Ishikawa (cell line): ENCODE measurements around the gene CACNA2D4.

Experiments
- CEBPB ChIP-seq: IDR thresholded peaks from 2 replicates; pipeline ENCODE4 v1.6.1; 2012
- CREB1 ChIP-seq: IDR thresholded peaks from 2 replicates; pipeline ENCODE4 v1.6.1; 2012; ENCODE audit warnings: low read depth
- EGR1 ChIP-seq: IDR thresholded peaks from 2 replicates; pipeline ENCODE4 v1.6.1; 2012
- EP300 ChIP-seq: IDR thresholded peaks from 2 replicates; pipeline ENCODE4 v1.6.1; 2012; ENCODE audit warnings: borderline replicate concordance
- FOXM1 ChIP-seq: IDR thresholded peaks from 2 replicates; pipeline ENCODE4 v1.6.1; 2012; ENCODE audit warnings: low read depth, borderline replicate concordance
- NFIC ChIP-seq: IDR thresholded peaks from 2 replicates; pipeline ENCODE4 v1.6.1; 2012
- RAD21 ChIP-seq: IDR thresholded peaks from 2 replicates; pipeline ENCODE4 v1.6.1; 2012; ENCODE audit warnings: low read depth
- TAF1 ChIP-seq: IDR thresholded peaks from 2 replicates; pipeline ENCODE4 v1.6.1; 2012; ENCODE audit warnings: low read depth, mild to moderate bottlenecking
- TCF12 ChIP-seq: IDR thresholded peaks from 2 replicates; pipeline ENCODE4 v1.6.1; 2012; ENCODE audit warnings: low read depth
- TEAD4 ChIP-seq: IDR thresholded peaks from 2 replicates; pipeline ENCODE4 v1.6.1; 2012
- YY1 ChIP-seq: IDR thresholded peaks from 2 replicates; pipeline ENCODE4 v1.6.1; 2012; ENCODE audit warnings: low read depth
- ZBTB7A ChIP-seq: IDR thresholded peaks from 2 replicates; pipeline ENCODE4 v1.6.1; 2012; ENCODE audit warnings: low read depth
- TF ChIP-seq, protein P1 (sequence below): IDR thresholded peaks from 2 replicates; pipeline ENCODE4 v1.6.1; 2012; ENCODE audit warnings: low read depth, mild to moderate bottlenecking
- TF ChIP-seq, protein P2 (sequence below): IDR thresholded peaks from 2 replicates; pipeline ENCODE4 v1.6.1; 2012
- TF ChIP-seq, protein P3 (sequence below): IDR thresholded peaks from 2 replicates; pipeline ENCODE4 v1.6.1; 2012

Gene CACNA2D4

DNA sequence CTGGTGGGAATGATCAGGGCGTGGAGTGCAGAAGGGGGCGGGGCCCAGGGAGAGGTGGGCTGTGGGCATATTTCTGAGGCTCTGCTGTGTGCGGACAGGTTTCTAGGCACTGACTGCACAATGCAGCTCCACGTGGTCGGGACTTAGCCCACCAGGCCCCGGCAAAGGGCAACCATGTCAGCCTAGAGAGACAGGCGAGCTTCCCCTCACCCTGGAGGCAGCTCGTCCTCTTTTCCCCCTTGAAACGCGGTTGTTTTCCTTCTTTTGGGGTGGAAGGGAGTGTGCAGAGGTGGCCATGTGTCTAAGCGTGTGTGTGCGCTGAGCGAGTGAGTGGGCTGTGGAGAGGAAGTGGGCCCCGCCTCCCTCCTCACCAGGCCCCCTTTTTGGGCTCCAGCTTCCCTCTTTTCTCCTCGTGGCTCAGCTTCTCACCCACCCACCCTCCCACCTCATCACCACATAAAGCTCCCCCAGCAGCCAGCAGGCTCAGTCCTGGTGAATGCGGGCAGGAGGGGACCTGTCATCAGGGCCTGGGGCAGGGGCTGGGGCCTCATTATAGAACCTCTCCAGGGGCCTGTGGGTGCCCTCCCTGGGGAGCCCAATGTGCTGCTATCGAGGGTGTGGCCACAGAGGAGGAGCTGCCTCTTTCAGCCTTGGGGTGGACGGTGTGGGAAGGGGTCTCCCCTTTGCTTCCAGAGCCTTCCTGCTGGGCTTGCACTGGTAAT is 76.1 kb downstream of the CACNA2D4 start:
- TF ChIP-seq FOXM1 = no peak
- no peak for TF ChIP-seq YY1
- TF ChIP-seq, protein P1, sequence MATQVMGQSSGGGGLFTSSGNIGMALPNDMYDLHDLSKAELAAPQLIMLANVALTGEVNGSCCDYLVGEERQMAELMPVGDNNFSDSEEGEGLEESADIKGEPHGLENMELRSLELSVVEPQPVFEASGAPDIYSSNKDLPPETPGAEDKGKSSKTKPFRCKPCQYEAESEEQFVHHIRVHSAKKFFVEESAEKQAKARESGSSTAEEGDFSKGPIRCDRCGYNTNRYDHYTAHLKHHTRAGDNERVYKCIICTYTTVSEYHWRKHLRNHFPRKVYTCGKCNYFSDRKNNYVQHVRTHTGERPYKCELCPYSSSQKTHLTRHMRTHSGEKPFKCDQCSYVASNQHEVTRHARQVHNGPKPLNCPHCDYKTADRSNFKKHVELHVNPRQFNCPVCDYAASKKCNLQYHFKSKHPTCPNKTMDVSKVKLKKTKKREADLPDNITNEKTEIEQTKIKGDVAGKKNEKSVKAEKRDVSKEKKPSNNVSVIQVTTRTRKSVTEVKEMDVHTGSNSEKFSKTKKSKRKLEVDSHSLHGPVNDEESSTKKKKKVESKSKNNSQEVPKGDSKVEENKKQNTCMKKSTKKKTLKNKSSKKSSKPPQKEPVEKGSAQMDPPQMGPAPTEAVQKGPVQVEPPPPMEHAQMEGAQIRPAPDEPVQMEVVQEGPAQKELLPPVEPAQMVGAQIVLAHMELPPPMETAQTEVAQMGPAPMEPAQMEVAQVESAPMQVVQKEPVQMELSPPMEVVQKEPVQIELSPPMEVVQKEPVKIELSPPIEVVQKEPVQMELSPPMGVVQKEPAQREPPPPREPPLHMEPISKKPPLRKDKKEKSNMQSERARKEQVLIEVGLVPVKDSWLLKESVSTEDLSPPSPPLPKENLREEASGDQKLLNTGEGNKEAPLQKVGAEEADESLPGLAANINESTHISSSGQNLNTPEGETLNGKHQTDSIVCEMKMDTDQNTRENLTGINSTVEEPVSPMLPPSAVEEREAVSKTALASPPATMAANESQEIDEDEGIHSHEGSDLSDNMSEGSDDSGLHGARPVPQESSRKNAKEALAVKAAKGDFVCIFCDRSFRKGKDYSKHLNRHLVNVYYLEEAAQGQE = no peak
- no peak for TF ChIP-seq EGR1
- TF ChIP-seq RAD21 = no peak
- TF ChIP-seq, protein P2, sequence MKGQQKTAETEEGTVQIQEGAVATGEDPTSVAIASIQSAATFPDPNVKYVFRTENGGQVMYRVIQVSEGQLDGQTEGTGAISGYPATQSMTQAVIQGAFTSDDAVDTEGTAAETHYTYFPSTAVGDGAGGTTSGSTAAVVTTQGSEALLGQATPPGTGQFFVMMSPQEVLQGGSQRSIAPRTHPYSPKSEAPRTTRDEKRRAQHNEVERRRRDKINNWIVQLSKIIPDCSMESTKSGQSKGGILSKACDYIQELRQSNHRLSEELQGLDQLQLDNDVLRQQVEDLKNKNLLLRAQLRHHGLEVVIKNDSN = no peak
- no peak for TF ChIP-seq TCF12

DNA sequence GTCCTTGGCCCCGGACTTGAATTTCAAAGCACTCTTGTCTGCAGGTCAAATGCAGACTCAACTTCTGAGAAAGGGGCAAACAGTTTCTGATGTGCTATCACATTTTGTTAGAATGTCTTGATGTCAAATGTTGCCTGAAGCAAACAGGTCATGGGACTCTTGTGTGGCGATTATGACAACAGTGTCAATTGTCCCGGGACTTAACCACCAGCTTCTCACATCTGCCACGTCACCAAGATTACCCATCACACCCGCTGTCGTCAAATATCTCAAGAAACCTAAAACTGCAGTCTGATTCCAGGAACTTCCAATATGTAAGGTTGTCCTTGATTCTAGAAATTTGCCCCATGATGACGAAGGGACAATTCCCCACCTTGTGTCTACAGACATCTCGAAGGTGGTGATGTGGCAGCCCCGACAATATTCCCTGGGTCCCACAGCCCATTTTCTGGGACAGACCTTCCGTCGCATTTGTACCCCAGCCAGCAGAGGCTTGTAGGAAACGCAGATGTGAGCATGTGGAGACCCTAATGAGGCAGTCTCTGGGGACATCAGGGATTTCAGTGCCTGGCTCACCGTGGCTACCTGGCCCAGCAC is 76.8 kb downstream of the CACNA2D4 start:
- TF ChIP-seq EP300 (no peak), CREB1 (no peak), ZBTB7A (no peak), FOXM1 (no peak), TEAD4 (no peak)
- TF ChIP-seq, protein P1 = no peak

DNA sequence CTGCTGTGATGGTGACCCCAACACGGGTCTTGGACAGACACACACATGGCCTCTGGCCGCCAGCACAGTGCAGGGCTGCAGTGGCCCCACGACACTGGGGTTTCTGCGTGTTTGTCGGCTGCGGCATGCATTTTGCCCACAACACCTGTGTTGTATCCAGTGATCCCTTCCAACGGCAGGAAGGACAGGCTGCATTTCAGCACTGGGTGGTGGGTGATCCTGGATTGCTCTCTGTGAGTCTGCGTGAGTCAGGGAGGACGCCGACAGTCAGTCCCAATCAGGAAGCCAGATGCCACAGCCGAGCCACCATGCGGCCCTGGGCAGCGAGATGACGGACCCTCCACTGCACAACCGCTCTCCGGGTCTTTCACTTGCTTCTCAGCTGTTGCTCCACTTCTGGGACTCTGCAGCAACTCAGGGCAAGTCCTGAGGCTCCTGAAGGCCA is 77.4 kb downstream of the CACNA2D4 start:
- TF ChIP-seq TCF12 = no peak
- no peak for TF ChIP-seq ZBTB7A
- TF ChIP-seq, protein P3, sequence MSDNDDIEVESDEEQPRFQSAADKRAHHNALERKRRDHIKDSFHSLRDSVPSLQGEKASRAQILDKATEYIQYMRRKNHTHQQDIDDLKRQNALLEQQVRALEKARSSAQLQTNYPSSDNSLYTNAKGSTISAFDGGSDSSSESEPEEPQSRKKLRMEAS = no peak
- no peak for TF ChIP-seq CEBPB
- TF ChIP-seq NFIC = no peak
- TF ChIP-seq, protein P1 = no peak
- TF ChIP-seq, protein P2 = no peak
- no peak for TF ChIP-seq TAF1
- TF ChIP-seq EGR1 = no peak
- no peak for TF ChIP-seq RAD21
- TF ChIP-seq FOXM1 = no peak
- TF ChIP-seq CREB1 = no peak

DNA sequence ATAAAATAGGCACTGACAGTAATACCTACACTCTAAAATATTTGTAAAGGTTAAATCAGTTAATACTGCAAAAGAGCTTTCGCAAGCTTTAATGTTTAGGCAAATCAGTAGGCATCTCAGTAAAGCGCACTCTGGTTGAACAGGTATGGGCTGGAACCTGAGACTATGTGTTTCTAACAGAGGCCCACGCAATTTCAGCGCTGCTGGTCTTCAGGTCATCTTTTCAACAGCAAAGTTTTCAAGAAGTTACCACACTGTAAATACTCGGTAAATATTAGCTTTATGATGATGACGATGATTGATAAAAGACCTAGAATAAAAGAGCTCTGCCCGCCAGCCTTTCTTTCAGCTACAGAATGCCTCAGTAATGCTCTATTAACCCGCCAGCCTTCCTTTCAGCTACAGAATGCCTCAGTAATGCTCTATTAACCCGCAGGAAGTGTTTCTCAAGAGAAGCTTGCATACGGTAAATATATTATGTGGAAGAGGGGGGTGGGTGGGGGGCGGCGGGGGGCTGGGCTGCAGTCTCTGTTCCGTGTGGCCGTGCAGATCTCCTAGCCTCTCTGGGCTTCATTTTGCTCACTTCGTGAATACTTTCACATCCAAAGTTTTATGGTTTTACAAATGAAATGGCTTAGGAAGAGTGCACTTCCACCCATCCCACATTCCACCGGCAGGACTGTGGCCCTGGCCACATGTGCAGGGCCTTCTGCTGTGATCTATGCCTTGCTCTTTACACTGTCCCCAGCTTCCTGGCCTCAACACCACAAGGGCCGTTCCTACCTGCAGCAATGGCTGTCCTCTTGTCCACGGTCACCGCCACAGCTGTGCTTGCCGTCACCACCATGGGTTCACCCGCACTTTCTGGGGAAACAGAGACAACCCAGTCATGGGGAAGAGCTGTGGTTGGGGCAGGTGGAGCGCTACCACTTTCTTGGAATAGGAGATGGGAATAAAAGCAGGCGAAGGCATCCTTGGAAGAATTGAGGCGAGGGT is 78.2 kb downstream of the CACNA2D4 start:
- TF ChIP-seq TCF12 (no peak), RAD21 (no peak), YY1 (no peak), TAF1 (no peak), CEBPB (no peak), TEAD4 (no peak), EGR1 (no peak), NFIC (no peak), EP300 (no peak), FOXM1 (no peak), ZBTB7A (no peak), CREB1 (no peak)
- TF ChIP-seq, protein P1 = no peak
- TF ChIP-seq, protein P2 = no peak
- TF ChIP-seq, protein P3 = no peak
